ENCODE data around the gene CRMP1. TPM values are rescaled to one million over a fixed set of nuclear protein-coding genes. Genes with fewer than 3 reads are reported as not detected.

Gene CRMP1
- total RNA-seq, 4 donors from 2014 or later = 0.63 to 3.0 (median 0.81) TPM; not detected in 1

DNA sequence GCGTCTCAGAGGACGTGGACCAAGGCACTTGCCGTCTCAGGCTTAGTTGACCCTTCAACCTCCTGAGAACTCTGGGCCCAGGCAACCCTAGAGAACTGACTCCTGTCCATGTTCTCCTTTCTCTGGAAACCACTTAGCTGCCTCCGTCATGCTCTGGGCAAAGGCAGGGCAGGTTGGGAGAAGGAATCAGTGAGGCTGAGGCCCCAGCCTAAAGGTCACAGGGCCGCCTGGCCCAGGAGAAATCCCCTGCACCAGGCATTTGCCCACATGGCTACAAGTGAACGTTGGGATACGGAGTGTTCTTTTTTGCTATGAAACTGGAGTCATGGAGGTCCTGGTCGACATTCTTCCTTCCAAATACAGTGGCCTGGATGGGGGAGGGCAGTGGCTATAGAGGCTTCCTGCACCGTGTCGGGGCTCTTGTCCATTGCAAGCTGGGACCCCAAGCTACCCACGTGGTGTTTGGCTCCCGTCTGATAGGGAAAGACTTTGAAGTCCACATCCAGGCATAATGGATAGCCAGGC, 76.0 kb downstream of the CRMP1 start:
- 92 to 96% methylated on average over 11 to 12 of the region's 12 CpGs for WGBS, 2 donors
- peaks cover 12 to 13% of the 10 kb centered on the region in 2 donors for H3K36me3 ChIP-seq
- TF ChIP-seq, protein P1, sequence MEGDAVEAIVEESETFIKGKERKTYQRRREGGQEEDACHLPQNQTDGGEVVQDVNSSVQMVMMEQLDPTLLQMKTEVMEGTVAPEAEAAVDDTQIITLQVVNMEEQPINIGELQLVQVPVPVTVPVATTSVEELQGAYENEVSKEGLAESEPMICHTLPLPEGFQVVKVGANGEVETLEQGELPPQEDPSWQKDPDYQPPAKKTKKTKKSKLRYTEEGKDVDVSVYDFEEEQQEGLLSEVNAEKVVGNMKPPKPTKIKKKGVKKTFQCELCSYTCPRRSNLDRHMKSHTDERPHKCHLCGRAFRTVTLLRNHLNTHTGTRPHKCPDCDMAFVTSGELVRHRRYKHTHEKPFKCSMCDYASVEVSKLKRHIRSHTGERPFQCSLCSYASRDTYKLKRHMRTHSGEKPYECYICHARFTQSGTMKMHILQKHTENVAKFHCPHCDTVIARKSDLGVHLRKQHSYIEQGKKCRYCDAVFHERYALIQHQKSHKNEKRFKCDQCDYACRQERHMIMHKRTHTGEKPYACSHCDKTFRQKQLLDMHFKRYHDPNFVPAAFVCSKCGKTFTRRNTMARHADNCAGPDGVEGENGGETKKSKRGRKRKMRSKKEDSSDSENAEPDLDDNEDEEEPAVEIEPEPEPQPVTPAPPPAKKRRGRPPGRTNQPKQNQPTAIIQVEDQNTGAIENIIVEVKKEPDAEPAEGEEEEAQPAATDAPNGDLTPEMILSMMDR (IDR thresholded peaks at IDR 0.05) = no peak
- TF ChIP-seq POLR2A (IDR thresholded peaks at IDR 0.05) = no peak
- no peaks in the 10 kb centered on the region for H3K4me1 ChIP-seq
- H3K27ac ChIP-seq = no peak overlapping the region
- DNase-seq = no peak
- no peak overlapping the region for H3K4me3 ChIP-seq (replicated peaks in 1 of 3)
- H3K9me3 ChIP-seq = no peaks in the 10 kb centered on the region
- no peaks in the 10 kb centered on the region for H3K27me3 ChIP-seq
- intact Hi-C loops (cut with DNase I) = no loop called here

DNA sequence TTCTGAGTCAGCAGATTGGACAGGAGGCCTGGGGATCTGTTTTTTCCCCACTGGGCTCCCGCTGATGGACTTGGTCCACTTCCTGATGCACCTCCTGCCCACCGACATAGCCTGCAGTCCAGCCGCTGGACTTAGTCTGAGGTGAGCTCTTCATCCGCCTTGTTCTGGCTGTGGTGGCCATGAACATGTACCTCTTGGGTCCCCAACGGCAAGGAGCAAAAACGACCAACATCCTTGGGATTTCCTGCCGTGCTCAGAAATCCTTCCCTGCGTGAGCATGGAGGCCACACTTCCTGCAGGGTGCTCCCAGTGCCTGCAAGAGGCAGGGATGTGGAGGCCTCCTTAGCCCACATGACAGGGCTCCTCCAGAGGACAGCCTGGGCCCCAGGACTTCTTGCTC, 76.8 kb downstream of the CRMP1 start:
- TF ChIP-seq, protein P1 (IDR thresholded peaks at IDR 0.05) = no peak
- TF ChIP-seq POLR2A (IDR thresholded peaks at IDR 0.05) = no peak
- Histone ChIP-seq H3K4me3 (replicated peaks in 1 of 3) (no peak overlapping the region), H3K36me3 (peaks cover 10 to 14% of the 10 kb centered on the region in 2 donors), H3K27me3 (no peaks in the 10 kb centered on the region), H3K27ac (no peak overlapping the region), H3K9me3 (no peaks in the 10 kb centered on the region), H3K4me1 (no peaks in the 10 kb centered on the region)
- intact Hi-C loops (cut with DNase I) = no loop called here
- 79 to 88% methylated on average over 6 to 8 of the region's 8 CpGs for WGBS, 2 donors
- no peak for DNase-seq

DNA sequence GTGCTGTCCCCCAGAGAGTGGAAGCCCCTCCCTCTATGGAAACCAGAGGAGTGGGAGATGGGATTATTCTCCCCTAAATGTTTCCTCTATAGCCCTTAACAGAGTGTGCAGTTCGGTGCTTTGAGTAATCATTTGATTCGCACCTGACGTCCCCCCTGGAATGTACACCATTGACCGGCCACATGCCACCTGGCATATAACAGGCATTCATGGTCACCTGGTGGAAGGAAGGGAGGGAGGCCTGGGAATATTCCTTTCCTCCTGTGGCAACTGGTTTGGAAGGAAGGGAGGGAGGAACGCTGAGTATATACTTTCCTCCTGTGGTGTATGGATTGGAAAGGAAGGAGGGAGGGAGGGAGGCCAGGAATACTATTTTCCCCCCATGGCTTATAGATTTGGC, 77.2 kb downstream of the CRMP1 start:
- Histone ChIP-seq H3K9me3 (no peaks in the 10 kb centered on the region), H3K4me3 (replicated peaks in 1 of 3) (no peak overlapping the region), H3K36me3 (peaks cover 5 to 15% of the 10 kb centered on the region in 2 donors), H3K27ac (no peak overlapping the region), H3K27me3 (no peaks in the 10 kb centered on the region), H3K4me1 (no peaks in the 10 kb centered on the region)
- no peak for TF ChIP-seq POLR2A (IDR thresholded peaks at IDR 0.05)
- TF ChIP-seq, protein P1 (IDR thresholded peaks at IDR 0.05) = no peak
- intact Hi-C loops (cut with DNase I) = no loop called here
- no peak for DNase-seq
- WGBS, 2 donors = 61 to 67% methylated on average over 5 of the region's 5 CpGs

DNA sequence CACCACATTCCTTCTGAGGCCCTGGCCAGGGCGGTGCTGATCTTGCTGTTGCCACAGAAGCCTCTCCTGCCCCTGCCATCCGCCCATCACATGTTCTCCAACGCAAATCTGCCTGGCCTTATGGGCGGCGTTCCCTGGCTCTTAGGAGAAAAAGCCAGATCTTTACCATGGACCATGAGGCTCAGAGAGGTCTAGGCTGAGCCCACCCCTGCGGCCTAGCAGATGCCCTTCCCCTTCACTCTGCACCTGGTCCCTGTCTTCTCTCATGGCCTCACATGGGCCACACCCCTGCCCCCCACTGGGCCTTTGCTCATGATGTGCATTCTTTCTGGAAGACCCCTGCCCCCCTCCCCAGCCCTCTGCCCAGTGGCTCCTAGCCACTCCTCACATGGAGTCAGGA, 78.5 kb downstream of the CRMP1 start:
- peaks cover 7 to 26% of the 10 kb centered on the region in 2 donors for H3K36me3 ChIP-seq
- TF ChIP-seq POLR2A (IDR thresholded peaks at IDR 0.05) = no peak
- TF ChIP-seq, protein P1 (IDR thresholded peaks at IDR 0.05) = no peak
- H3K27ac ChIP-seq = no peak overlapping the region
- no peaks in the 10 kb centered on the region for H3K27me3 ChIP-seq
- H3K4me3 ChIP-seq (replicated peaks in 1 of 3) = no peak overlapping the region
- intact Hi-C loops (cut with DNase I) = no loop called here
- no peak for DNase-seq
- WGBS, 2 donors = 98% methylated on average over 6 of the region's 6 CpGs
- H3K4me1 ChIP-seq = no peaks in the 10 kb centered on the region
- H3K9me3 ChIP-seq = no peaks in the 10 kb centered on the region

DNA sequence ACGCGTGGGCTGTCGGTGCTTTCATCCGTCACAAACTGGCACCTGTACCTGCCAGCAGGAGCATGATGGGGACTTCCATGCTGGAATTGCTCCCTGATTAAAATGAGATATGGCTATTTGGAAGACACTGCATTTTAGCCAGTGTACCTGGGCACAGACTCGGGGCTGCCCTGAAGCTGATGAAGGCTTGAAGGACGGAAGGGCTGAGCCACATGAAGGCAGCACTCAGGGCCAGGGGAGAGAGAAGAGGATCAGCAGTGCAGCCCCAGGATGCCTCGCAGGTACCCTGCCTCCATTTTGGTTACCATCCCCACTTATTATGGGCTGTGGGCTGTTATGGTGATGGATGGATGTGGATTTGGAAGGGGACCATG, 79.0 kb downstream of the CRMP1 start:
- Histone ChIP-seq H3K27me3 (no peaks in the 10 kb centered on the region), H3K27ac (no peak overlapping the region), H3K4me3 (replicated peaks in 1 of 3) (no peak overlapping the region), H3K36me3 (peaks cover 12 to 31% of the 10 kb centered on the region in 2 donors), H3K9me3 (no peaks in the 10 kb centered on the region), H3K4me1 (no peaks in the 10 kb centered on the region)
- no peak for DNase-seq
- 92% methylated on average over 3 to 7 of the region's 7 CpGs for WGBS, 2 donors
- no peak for TF ChIP-seq POLR2A (IDR thresholded peaks at IDR 0.05)
- TF ChIP-seq, protein P1 (IDR thresholded peaks at IDR 0.05) = no peak
- intact Hi-C loops (cut with DNase I) = no loop called here

All from thyroid gland (tissue), 4 donors.